Measurements from ENCODE around the gene TOM1L2.

TOM1L2 gene

GRCh38 chr17:17827826-17828621, 144.2 kb downstream of the TOM1L2 start:
- no peak for DNase-seq

- no peak for DNase-seq
Measured at GRCh38 chr17:17826942-17827785, 145.0 kb downstream of the TOM1L2 start.

GRCh38 chr17:17826342-17826713, 145.9 kb downstream of the TOM1L2 start:
- no peak for DNase-seq

GRCh38 chr17:17824783-17825614, 147.2 kb downstream of the TOM1L2 start:
- no peak for DNase-seq

GRCh38 chr17:17824119-17824782, 147.9 kb downstream of the TOM1L2 start:
- no peak for DNase-seq

GRCh38 chr17:17823433-17824118, 148.6 kb downstream of the TOM1L2 start:
- peak; percentile 80 for DNase-seq

GRCh38 chr17:17822616-17823015, 149.6 kb downstream of the TOM1L2 start:
- DNase-seq = no peak

- DNase-seq = no peak
Measured at GRCh38 chr17:17822189-17822588, 150.0 kb downstream of the TOM1L2 start.

- no peak for DNase-seq
Measured at GRCh38 chr17:17820463-17821158, 151.6 kb downstream of the TOM1L2 start.

GRCh38 chr17:17820046-17820445, 152.2 kb downstream of the TOM1L2 start:
- no peak for DNase-seq

- peak; percentile 85 for DNase-seq
Measured at GRCh38 chr17:17819561-17819995, 152.6 kb downstream of the TOM1L2 start.

GRCh38 chr17:17819111-17819510, 153.1 kb downstream of the TOM1L2 start:
- no peak for DNase-seq

- DNase-seq = peak; percentile 47
Measured at GRCh38 chr17:17818088-17818526, 154.1 kb downstream of the TOM1L2 start.

GRCh38 chr17:17817552-17817947, 154.7 kb downstream of the TOM1L2 start:
- DNase-seq = no peak

GRCh38 chr17:17816831-17817551, 155.2 kb downstream of the TOM1L2 start:
- no peak for DNase-seq

- no peak for DNase-seq
Measured at GRCh38 chr17:17816240-17816814, 155.9 kb downstream of the TOM1L2 start.

GRCh38 chr17:17815436-17816200, 156.6 kb downstream of the TOM1L2 start:
- no peak for DNase-seq

GRCh38 chr17:17815062-17815406, 157.2 kb downstream of the TOM1L2 start:
- no peak for DNase-seq
